Kasumi-1 (cell line): ENCODE results near the gene EHF.

Experiments used
- DNase-seq, 2 experiments: peaks; one replicate each; lab custom pipeline; 2025; lab: John Stamatoyannopoulos, UW

EHF gene

DNA sequence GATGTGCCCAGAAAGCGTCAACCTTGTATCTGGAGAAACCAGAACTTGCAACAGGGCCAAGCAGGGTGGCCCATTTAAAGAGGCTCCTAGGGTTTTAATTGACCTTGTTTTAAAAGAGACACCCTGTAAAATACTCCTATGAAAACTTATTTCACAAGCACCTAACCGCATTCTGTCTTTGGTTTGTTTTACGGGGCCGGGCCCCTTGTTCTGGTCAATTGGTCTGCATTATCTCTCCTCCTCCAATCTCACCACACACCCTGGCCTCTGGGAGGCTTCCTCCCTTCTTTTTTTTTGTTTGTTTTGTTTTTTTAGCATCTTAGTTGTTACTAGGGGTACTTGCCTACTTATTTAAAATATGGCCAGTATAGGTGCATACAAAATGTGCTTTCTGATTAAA lies 4.7 kb downstream of the EHF start:
- no peak for DNase-seq

DNA sequence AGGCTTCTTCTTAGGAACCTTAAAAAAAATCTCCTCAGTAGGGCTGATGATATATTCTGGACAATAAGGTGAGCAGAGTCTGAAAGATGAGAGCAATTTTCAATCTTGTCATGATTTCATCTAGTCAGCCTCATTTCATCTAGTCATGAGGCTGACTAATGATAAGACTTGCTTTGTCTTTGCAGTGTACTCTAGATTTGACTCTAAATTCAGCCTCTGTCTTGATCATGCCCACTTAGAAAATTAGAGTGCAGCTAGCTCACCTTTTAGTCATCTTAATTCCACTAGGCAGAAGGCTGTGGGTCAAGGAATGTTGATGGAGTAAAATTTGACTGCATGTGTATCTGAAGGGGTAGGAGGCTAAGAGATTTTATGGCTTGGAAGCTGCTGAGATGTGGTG lies 5.5 kb downstream of the EHF start:
- DNase-seq = no peak

GRCh38 chr11:34627197-34627596 lies 6.3 kb downstream of the EHF start:
- DNase-seq = no peak

DNA sequence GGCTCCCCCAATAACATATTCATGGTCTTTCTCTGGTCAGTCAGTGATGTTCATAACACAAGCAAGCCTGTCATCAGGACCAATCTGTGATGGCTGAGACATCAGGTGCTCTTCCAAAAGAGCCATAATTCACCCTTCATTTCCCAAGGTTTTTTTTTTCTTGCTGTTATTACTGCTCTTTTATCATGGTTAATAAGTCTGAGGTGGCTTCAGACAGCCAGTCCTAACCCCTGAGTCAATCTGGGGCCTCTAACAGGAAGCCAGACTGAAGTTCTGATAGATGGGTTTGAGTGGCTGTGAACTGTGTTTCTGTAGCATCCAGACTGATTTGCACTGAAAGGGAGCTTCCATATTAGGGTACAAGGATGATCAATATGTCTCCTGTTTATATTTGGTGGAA lies 8.8 kb downstream of the EHF start:
- no peak for DNase-seq

GRCh38 chr11:34630544-34630943 lies 9.7 kb downstream of the EHF start:
- DNase-seq = no peak

DNA sequence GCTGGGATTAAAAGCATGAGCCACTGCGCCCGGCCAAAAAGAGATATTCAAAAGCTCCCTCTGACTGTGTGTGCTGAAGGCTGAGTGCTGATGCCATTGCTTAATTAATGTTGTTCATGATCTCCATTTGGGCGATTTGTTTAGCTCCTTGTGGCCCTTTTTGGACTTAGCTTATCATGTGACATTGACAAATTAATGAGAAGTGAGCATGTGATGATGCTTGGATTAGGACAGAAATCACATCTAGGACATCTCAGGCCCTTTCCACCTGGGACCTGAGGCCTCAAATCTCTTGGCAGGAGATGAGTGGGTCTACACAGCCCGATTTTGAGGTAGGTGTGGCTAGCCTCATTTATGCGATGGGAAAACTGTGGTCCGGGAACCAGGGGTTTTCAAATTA lies 10.4 kb downstream of the EHF start:
- no peak for DNase-seq

GRCh38 chr11:34631737-34632104 lies 10.8 kb downstream of the EHF start:
- DNase-seq = no peak

GRCh38 chr11:34632105-34632791 lies 11.4 kb downstream of the EHF start:
- no peak for DNase-seq

DNA sequence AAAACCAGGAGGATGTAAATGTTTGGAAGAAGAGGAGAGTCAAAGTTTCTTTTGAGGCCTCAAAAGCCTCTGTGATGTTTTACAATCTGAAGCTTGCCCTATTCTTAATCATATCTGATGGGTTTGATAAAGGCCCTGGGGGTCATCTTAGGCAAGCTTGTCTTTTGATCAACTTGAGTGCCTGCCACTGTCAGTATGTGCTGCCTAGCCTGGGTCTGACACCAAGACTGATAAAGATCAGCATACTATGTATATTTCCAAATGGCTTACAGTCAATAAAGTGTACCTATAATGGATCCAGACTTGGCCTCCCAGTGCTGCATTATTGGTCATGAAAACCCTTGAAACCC lies 12.7 kb downstream of the EHF start:
- no peak for DNase-seq

- peak; percentile 34 to 63 for DNase-seq
These were observed 13.2 kb downstream of the EHF start for GRCh38 chr11:34633990-34634693.

GRCh38 chr11:34634694-34635062 lies 13.8 kb downstream of the EHF start:
- DNase-seq = no peak

- DNase-seq = no peak
These were observed 15.2 kb downstream of the EHF start for GRCh38 chr11:34636127-34636526.

DNA sequence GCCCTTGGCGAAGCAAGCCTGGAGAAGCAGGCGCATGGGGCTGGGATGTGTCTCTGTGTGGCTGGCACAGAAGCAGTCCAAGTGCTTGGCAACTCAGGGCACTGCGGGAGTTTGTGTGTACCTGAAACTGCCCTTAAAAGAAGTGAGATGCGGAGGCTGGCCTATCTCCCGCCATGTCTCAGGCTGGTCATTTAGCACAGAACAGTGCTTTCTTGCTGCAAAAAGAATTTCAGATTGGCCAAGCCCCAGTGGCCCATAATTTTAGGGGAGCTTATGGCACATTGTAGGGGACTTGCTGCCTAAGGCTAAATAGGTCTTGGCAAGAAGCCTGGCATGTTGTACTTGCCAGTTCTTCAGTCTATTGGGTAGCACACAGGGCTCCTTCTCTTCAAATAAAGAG lies 16.4 kb downstream of the EHF start:
- DNase-seq = no peak

DNA sequence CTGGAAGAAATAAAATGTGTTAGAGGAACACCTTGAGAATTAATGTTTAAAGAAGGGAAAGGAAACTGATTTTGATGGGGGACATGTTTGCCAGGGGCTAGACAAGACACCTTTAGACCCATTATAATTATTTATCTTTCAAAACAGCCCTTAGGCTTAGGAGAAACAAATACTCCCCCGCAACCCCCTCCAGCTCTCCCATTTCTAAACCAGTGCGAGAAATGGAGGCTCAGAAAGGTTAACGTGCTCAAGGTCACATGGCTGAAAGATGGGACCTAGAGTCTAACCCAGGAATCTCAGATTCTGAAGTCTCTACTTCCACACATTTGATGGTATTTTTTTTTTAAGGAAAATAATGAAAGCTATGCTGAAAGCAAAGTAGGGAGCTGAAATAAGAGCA lies 18.0 kb downstream of the EHF start:
- DNase-seq = no peak

DNA sequence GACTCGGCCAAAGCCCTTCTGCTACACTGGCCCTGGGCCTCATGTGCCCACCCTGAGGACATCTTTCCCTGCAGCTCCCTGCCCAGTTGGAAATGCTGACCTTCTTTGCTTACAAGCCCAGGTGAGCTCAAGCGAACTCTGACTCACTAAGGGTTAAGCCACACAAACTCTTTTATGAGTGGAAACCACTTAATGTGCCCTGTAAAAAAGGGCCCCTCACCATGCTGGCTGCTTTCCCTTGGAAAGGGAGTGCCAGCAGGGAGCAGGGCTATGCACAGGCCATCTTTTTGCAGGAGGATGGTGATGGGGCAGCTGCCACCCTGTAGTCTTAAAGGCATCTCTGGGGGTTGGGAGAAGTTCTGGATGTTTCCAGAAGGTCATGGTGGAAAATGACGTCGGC lies 18.7 kb downstream of the EHF start:
- DNase-seq = no peak

DNA sequence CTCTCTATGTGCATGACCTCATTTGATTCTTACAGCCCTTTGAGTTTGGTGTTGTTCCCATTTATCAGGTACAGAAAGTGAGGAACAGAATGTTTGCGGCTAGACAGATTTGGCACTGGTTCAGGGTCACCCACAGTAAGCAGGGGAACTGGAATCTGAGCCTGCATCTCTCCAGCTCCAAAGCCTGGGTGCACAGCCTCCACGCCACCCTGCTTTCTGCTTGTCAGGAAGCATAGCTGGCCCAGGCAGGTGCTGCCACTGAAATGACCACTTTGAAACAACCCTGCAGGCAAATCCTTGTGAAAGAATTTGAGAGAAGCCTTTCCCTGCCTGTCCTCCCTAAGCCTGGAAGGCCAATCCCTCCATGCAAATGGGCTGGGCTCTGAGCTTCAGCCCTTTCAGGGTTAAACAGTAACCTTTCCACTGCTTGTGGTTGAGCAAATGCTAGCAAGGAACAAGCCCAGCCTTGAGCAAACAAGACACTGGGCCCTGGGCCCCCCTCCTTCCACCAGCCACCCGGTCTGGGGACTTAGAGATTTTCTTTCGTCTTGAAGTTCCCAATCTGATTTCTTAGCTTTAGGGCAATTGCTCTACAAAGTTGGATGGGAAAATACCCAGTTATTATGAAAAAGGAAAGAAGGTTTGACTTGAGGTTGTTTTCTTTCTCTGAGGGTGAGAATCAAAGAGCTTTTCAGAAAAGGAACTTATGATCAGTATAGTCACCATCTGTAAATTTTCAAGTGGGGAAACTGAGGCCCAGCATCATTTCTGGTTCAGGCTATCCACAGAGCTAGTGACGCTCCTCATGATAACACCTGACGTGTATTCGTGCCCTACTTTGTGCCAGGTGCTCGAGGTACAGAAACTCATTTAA lies 19.4 kb downstream of the EHF start:
- no peak for DNase-seq

DNA sequence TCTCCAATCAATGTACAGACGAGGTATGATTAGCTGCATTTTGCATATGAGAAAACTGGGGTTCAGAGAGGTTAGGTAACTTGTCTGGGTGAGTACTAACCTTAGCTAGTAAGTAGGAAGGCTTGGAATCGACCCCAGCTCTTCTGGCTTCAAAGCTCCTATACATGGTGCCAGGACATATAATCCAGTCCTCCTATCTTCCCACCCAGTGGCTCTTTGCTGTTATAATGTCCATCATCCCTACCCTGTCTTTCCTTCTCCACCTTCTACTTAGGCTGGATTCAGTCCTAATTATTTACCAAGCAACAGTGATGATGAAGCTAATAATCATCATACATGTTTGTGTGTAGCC lies 20.0 kb downstream of the EHF start:
- DNase-seq = no peak

DNA sequence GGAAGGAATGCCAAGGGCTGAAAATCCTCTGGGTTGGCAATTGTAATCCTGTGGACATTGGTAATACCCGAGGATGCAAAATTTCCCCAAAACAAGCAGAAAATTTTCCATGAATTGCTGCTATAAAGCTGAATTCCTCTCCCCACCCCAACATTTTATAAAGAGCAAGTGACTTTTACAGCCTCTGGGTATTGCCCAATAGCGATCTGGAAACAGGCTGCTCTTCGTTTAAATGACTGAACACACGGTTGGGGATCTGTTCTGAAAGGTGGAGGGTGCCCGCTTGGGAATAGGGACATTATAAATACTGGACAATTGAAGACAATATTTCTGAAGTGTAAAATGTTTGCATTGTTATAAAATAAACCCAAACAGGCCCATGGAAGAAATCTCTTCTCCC lies 20.6 kb downstream of the EHF start:
- no peak for DNase-seq

GRCh38 chr11:34642001-34642554 lies 21.2 kb downstream of the EHF start:
- DNase-seq = no peak

DNA sequence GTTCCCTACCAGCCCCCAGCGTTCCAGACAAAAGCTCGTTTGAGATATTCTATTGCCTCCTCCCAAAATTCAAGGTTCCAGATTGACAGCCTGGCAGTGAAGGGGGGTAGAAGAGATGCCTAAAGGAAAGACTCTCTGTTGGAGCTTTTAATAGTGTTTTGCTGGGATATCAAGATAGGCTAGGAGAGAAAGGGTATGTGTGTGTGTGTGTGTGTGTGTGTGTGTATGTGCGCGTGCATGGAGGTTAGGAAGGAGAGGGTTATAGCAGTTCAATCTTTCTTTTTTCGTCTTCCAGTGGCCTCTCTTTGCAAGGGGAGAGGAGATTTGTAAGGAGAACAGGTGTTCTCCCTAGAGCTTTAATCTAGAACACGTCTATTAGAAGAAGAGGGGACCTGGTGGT lies 22.0 kb downstream of the EHF start:
- no peak for DNase-seq

- DNase-seq = no peak
These were observed 22.4 kb downstream of the EHF start for GRCh38 chr11:34643311-34643710.

DNA sequence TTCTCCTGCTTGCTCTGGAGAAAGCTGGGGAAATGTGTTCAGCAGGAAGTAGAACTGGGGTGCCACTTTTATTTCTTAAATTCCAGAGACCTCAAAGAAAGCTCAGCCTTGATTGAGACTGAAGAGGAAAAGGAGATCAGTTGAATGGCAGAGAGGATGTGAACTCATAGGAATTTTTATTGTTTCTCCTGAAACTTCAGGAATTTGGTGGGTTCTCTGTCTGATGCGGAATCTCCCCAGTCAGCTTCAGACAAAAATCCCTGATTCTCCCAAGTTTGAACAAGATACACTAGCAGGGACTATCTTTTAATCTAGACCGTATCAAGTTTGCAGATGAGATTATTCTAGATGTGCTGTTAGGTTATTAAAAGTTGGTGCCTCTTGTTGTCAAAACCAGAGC lies 23.0 kb downstream of the EHF start:
- no peak for DNase-seq
